Fibroblast of skin of scalp (primary cell): Measurements from ENCODE around the gene SNRPB2.

Experiments
- DNase-seq: peaks from one replicate; pipeline ENCODE4 v3.0.0-alpha.2; 2013

Gene SNRPB2

DNA sequence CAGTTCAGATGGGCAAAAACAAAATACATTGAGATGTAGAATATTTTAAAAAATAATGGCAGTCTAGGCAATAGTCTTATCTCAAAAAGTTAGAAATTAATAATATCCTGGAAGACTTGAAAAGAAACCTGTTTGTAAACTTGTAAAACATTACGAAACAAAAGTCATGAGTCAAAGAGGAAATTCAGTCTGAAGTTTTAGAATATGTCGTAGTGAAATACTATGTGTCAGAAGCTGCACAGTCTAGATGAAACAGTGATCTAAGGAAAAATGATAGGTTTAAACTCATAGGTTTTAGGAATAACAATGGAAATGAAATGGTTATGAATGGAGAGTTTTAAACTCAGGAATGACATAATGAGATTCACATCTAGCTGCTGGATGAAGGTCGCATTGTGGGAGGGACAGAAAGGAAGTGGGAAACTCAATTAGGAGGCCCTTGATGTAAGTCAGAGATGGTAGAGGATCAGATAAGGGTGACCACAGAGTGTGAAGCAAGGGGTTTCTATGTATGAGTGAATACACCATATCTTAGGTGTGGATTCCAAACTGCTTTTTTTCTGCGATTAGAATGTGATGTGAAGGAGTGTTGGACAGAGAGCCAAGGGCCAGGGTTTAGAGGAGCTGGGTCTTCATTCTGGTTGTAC, 2.8 kb downstream of the SNRPB2 start:
- DNase-seq = no peak

DNA sequence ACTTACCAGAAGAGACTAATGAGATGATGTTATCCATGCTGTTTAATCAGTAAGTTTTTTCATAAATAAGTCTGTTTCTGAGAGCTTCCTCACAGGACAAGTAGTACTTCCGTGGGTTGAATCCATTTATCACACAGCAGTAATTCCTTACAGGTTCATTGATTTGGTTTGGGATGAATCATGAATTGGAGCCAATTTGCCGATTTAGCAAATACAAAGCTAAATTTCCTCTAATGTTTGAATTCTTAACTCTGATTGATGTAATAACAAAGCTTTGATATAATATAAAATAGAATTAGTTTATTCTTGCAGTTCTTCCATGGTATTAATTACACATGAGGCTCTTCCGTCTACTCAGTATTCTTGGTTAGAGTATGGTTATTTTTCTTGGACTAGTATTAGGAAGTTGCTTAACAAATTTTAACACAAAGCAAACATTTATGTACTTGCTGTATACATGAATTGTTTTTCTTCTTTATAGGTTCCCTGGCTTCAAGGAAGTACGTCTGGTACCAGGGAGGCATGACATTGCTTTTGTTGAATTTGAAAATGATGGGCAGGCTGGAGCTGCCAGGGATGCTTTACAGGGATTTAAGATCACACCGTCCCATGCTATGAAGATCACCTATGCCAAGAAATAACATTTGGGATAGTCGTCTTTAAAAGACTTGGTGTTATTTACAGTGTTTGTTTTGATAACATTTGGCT, 10.7 kb downstream of the SNRPB2 start:
- DNase-seq = no peak

DNA sequence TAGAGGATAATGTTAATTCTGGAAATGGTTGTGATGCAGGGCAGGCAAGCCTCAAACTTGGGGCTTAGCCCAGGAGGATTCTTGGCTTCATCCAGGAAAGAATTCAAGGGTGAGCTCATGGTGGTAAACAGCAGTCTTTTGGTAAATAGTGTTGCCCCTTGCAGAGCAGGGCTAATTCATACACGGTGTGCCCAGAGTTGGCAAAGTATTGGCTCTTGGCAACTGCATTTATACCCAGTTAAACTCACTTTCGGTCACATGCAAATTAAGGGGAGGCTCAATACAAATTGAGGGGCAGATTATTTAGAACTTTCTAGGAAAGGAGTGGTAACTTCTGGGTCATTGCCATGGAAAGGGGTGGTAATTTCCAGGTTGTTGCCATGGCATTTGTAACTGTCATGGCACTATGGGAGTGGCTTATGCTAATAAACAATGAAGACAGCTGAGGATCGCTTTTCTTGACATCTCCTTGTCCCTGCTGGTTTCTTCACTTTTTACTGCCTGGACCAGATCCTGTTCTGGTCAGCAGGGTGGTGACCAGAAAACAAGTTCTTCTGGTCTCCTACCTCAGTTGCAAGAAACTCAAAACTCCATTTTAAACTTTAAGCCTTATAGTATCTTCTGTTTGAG, 14.5 kb downstream of the SNRPB2 start:
- DNase-seq = no peak

DNA sequence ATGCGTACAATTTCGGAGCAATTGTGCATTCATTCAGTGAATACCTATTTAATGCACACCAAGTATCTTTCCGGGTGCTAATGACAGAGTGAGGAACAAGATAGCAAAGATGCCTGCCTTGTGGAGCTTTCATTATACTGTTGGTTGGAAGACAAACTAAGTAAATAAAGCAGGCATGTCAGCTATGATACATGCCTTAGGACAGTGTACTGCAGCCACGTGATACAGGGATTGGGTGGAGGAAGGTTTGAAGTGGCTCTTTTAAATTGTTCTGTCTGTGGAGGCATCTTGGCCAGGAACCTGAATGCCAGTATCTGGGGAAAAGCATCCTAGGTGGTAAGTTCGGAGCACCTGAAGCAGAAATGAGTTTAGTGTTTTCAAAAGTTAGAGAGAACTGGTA, 15.4 kb downstream of the SNRPB2 start:
- DNase-seq = no peak

DNA sequence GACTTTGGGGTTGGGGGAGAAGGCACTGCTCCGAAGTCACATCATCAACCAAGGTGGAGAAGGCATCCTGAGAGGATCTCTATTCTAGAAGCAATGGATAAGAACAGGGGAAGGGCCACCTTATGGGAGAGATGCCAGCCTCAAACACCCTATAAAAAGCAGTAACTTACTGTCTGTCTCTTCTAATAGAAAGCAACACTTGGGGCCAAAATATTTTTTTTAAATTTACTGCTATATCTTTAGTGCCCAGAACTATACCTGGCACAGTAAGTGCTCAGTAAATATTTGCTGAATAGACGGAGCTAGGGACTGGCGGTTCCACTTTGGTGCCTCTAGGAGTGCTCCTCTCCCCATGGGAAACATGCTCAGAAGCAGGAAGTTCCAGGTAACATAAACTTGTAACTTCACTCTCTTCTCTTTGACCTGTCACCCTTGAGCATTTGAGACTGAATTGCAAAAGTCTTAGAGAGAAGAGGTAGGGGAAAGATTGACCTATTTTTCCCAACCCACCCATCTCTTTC, 17.5 kb downstream of the SNRPB2 start:
- DNase-seq = no peak

DNA sequence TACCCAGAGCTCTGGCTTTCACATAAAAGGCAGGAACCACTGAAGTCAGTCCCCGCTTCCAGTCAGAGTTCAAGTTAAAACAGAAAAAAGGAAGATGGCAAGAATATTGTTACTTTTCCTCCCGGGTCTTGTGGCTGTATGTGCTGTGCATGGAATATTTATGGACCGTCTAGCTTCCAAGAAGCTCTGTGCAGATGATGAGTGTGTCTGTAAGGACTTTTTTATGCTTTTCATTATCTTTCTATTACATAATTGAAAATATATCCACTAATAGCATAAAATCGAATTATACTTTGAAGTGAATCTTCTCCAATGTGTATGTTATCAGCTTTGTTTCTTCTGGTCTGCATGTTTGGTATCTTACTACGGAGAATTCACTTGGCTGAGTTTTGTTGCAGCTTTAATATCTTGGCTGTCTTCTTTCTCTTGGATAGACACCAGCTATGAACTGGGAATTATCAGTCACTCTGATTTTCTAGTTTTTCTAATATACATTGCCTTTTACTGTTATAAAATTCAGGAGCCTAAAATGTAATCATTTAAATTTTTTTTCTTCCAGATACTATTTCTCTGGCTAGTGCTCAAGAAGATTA, 18.6 kb downstream of the SNRPB2 start, which contains the start of gene OTOR:
OTOR (plus strand) TSS at position 51 of the 593 bp plus-strand sequence; CDS start at position 95, 44 bp downstream.
- DNase-seq = no peak

DNA sequence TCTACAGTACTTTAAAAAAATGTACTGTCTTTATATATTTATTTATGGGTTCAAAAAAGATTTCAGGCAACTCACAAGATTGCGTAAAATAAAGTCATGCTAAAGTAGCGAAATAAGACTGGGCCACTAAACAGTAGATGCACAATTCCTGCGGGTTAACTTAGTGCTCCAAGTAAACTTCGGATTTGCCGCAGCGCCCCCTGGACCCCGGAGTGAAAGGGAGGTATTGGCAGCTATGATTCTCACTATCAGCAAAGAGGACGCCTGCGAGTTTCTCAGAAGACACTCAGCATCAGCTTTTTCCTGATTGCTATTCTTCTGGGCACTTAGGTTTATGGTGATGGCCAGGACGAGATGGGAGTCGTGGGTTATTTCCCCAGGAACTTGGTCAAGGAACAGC, 19.7 kb downstream of the SNRPB2 start:
- DNase-seq = no peak

DNA sequence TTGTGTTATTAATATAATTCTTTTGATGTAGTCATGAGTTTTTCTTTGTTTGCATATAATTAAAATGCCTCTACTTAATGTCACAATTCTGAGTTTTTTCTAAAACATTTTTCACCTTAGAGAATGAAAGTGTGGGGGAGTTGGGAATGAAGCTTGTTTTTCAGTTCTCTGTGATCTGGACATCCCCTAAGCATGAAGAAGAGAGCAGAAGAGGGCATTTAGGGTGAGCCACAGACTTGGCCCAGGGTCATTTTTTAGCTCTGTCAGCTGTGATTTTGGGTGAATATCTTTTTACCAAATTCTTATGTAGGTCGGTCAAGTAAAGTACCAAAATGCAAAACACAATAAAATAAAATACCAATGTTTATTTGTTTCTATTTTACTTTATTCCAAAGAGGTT, 22.3 kb downstream of the SNRPB2 start:
- DNase-seq = no peak

DNA sequence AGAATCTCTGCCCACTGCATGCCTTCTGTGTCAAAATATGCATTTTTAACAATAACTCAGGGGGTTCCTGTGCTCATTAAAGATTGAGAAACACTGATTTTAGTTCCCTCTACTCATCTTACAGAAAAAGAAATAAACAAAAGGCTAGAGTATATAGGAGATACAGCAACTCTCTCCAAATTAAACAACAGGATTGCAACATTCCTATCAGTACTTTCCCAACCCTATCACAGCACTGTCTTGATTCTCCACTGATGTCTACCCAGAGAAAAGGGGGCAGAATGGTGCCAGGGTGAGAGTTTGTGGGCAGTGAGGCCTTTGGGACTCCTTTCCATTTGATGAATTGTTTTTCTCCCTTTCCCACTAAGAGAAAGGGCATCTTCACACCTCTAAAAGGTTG, 23.1 kb downstream of the SNRPB2 start:
- DNase-seq = no peak

DNA sequence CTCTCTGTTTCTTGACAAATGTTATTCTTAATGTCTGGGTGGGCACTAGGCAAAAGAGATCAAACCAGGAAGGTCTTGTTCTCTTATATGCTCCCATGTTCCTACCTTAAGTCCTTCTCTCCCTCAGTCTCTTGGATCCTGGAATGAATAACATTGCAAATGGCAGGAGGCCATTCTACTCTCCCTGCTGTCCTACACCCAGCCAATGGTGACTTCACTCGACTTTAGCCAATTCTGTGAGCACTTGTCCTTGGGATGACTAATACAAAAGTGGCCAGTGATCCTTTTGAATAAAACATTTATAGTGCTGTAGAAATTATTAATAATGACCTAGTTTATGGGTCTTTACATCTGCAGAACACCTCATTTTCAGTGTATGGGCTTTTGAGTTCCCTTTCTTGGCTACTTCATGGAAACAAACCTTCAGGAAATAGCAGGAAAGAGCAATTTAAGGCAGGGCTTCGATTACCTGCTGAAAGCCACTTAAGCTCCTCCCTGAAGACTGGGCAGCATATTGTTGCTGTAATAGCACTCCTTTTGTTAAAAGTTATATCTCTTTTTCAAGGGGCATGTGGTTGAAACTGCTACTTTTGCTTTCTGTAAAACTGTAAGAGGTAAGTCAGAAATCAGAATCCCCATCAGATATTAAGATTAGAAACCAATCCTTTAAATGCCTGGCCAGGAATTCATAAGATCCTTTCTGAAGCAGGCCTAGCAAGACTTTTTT, 28.8 kb downstream of the SNRPB2 start:
- no peak for DNase-seq

DNA sequence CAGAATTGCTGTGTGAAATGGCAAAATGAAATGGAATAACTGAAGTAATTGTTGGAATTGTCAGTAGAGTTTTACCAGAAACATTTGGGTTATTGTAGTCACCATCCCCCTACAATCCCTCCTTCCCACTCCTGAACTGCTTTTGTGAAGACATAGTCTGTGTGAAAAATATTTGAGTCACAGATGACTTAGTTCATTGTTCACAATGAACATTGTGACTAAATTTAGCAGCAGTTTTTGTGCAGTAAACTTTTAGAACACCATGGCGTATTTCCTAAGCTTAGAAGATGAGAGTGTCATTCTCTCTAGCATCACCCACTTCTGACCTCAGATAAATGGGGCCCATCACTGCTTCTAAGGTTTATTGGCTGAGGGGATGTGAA, 29.3 kb downstream of the SNRPB2 start:
- no peak for DNase-seq

DNA sequence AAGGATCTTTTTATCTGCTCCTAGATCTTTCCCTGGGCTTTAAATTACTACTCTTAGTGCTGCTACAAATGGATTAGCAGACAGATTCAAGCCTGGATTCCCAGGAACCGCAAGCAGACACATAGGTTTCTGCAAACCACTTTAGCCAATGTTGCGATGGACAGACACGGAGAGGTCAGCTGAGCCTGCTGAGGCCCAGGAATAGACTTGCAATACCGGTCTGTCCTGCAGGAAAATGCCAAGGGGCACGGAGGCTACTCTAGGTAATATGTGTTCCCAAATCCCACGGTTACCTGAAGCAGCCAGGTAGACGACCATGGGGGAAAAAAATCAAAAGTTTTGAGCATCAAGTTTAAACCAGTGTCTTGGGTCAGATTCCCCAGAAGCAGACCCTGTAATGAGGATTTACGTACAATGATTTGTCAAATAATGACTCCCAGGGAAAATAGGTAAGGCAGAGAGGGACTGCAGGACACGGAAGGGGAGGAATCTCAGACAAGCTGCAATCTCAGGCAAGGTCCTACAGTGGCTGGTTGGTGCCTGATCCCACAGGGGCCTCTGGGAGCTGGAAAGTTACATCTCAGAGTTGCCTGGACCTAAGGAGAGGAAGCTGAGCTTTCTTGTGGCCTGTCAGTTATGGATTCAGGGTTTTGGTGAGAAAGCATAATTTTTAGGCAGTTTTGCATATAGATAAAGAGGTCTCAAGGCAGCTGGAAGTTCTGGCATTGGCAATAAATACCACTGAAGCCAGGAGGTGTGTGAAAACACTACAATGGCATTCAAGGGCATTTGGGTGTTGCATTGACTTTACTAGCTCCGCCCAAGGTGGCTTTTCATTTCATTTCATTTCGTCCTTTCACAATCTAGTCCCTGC, 30.8 kb downstream of the SNRPB2 start:
- DNase-seq = no peak

DNA sequence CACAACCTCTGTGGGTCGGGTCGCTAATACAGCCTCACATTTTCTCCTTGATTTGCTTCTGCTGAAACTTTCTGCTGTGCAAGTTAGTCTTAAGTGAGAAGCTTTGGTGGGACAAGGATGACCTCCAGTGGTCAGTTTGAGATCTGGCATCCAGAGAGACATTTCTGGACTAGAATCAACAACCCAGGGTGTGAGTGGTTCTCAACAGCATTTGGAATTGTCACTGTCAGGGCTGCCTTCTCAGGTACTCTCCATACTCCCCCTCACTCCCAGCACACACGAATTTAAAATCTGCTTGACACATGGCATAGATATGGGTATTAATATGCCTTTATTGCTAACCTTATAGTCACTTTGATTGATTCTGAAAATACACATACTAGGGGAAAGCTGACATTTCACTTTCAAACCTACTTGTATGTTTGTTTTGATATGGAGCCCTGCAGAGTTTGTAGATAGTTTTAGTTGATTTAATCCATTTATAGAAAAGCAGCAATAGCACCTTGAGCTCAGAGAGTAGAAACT, 31.5 kb downstream of the SNRPB2 start:
- DNase-seq = peak; percentile 70

DNA sequence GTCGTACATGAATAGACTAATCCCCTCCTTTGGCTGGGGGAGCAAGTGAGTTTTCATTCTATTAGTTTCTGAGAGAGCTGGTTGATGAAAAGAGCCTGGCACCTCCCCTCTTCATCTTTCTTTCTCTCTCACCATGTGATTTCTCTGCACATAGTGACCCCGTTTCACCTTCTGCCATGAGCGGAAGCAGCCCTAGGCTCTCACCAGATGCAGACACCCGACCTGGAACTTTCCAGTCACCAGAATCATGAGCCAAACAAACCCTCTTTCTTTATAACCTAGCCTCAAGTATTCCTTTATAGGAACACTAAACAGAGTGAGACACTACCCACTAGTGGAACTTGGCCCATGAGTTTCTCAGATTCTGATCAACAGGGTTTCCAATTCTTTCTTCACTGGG, 34.7 kb downstream of the SNRPB2 start:
- DNase-seq = no peak

DNA sequence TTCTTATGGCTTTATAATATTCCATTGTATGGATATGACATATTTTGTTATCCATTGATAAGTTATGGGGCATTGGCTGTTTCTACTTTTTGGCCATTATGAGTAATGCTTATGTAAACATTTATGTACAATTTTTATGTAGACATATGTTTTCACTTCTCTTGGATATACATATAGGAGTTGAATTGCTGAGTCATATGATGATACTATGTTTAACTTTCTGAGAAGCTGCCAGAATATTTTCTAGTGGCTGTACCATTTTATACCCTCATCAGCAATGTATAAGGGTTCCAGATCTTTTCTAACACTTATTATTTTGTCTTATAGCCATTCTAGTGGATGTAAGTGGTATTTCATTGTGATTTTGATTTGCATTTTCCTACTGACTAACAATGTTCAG, 41.4 kb downstream of the SNRPB2 start:
- DNase-seq = peak; percentile 58

DNA sequence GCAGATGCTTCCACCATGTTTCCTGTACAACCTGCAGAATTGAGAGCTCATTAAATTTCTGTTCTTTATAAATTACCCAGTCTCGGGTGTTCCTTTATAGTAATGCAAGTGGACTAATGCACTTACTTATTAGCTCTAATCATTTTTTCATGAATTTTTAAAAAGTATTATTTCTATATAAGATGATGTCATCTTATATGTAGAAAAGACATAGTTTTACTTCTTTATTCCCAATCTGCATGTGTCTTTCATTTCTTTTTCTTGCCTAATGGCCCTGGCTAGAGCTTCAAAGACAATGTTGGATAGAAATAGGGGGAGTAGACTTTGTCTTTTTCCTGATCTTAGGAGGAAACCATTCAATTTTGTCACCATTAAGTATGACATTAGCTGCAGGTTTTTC, 46.1 kb downstream of the SNRPB2 start:
- no peak for DNase-seq

DNA sequence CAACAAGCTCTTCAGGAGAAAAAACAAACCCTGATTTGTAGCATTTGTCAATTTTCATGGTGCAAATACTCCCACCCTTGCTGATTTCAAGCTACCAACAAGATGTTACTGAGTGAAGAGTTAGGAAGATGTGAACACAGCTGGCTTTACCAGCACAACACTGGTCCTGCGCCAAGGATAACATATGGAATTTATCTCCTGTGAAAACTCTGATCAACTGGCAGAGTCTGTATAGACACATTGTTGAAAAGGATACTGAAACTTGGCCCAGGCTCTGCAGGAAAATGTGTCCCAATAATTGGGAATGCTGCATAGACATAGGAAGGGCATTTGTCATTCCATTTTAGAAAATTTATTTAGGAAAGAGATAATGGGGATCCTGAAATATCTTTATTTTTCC, 47.3 kb downstream of the SNRPB2 start:
- DNase-seq = peak; percentile 6

DNA sequence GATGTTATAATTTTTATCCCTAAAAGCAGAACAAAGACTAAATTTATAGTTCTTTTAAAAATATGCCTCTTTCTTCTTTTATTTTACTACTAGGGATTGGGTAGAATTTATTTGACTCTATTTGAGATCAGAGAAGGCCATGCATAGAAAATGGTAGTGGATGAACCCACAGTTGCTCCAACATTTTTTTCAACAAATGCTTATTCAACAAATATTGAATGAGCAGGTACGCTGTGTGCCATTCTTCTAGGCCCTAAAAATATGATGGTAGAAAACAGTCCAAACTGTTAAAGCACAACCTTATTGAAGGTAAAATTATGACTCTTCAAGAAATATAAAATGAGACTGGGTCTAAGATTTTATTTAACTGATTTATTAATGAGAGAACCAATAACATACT, 48.3 kb downstream of the SNRPB2 start:
- DNase-seq = no peak

DNA sequence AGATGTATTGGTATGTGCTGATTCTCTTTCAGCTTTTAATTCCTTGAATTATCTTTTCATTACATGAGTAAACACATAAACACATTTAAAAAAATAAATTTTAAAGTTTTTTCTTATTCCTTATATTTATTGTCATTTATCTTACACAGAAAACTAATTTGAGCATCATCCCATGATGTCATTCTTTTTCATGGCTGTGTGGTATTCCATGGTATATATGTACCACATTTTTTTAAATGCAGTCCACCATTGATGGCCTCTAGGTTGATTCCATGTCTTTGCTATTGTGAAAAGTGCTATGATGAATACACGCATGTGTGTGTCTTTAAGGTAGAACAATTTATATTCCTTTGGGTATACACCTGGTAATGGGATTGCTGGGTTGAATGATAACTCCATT, 51.7 kb downstream of the SNRPB2 start:
- DNase-seq = no peak

DNA sequence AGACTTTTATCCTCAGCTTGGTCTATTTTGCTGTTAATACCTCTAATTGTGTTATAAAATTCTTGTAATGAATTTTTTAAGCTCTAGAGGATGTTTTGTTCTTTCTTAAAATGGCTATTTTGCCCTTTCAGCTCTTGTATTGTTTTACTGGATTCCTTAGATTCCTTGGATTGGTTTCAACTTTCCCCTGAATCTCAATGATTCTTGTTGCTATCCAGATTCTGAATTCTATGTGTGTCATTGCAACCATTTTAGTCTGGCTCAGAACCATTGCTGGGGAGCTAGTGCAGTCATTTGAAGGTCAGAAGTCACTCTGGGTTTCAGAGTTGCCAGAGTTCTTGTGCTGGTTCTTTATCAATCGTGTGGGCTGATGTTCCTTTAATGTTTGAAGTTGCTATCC, 55.4 kb downstream of the SNRPB2 start:
- peak; percentile 52 for DNase-seq
